Panc1 (cell line): Measurements from ENCODE around the gene TRIM39. TPM values are rescaled to one million over a fixed set of nuclear protein-coding genes. Genes with fewer than 3 reads are reported as not detected.

Experiments
- ATAC-seq: fragments of 200-7000 bp; cut with Tn5 transposase; 2 replicates; pipeline ENCODE4 v1.9.1; 2020; ENCODE audit warnings: mild to moderate bottlenecking, moderate library complexity
- BruUV-seq: library from RNA; stranded (reverse); fragments of 400-500 nt; replicated peaks from 2 replicates; lab custom pipeline; 2021; lab: Mats Ljungman, UMichigan
- CTCF ChIA-PET: fragments of 300-600 bp; sonication (Branson Sonifier 250); formaldehyde crosslinking; loops from one replicate; lab custom pipeline; 2022; ENCODE audit warnings: antibody characterized with exemption; lab: Charles Lee
- POLR2A ChIA-PET: fragments of 300-600 bp; sonication (Branson Sonifier 250); formaldehyde crosslinking; loops from one replicate; lab custom pipeline; 2022; ENCODE audit warnings: antibody characterized with exemption; lab: Charles Lee
- DNase-seq: peaks from one replicate; pipeline ENCODE4 v3.0.0-alpha.2; 2010; ENCODE audit warnings: low read depth, low spot score
- H3K27ac ChIP-seq: 2 replicates; pipeline ENCODE4 v1.5.1; 2011; ENCODE audit warnings: mild to moderate bottlenecking, low read length, inconsistent platforms
- H3K27me3 ChIP-seq: fragments of 200-500 bp; sonication (Bioruptor generic); 2 replicates; pipeline ENCODE4 v1.6.0; 2014; ENCODE audit warnings: low read length, inconsistent platforms; ENCODE audit not compliant: control insufficient read depth, insufficient read depth
- H3K36me3 ChIP-seq: fragments of 200-500 bp; sonication (Bioruptor generic); 2 replicates; pipeline ENCODE4 v1.5.1; 2014; ENCODE audit warnings: inconsistent platforms, mild to moderate bottlenecking, low read length, moderate library complexity; ENCODE audit not compliant: control insufficient read depth, insufficient read depth
- H3K4me1 ChIP-seq: 2 replicates; pipeline ENCODE4 v1.5.1; 2011; ENCODE audit warnings: inconsistent platforms, mild to moderate bottlenecking, low read length, moderate library complexity; ENCODE audit not compliant: control insufficient read depth, insufficient read depth
- H3K4me3 ChIP-seq, 2 experiments: 2 replicates each; pipeline ENCODE4 v1.5.1; 2011 to 2012; ENCODE audit warnings: low read depth in 2 of 2, low read length in 2 of 2, mild to moderate bottlenecking in 2 of 2, inconsistent platforms in 1 of 2, moderate library complexity in 1 of 2
- H3K9me3 ChIP-seq: fragments of 200-500 bp; sonication (Bioruptor generic); 2 replicates; pipeline ENCODE4 v1.5.1; 2014; ENCODE audit warnings: low read depth, mild to moderate bottlenecking, inconsistent platforms, low read length, moderate library complexity; ENCODE audit not compliant: control insufficient read depth, insufficient read depth
- POLR2AphosphoS5 ChIP-seq: IDR thresholded peaks from 2 replicates; pipeline ENCODE4 v1.6.1; 2012; ENCODE audit warnings: mild to moderate bottlenecking, low read depth, low read length, moderate library complexity
- SIN3A ChIP-seq: IDR thresholded peaks from 2 replicates; pipeline ENCODE4 v1.6.1; 2012; ENCODE audit warnings: low read depth, mild to moderate bottlenecking, low read length, moderate library complexity, borderline replicate concordance; ENCODE audit not compliant: insufficient read depth
- TCF7L2 ChIP-seq: IDR thresholded peaks from 2 replicates; pipeline ENCODE4 v1.6.1; 2011; ENCODE audit warnings: mild to moderate bottlenecking, low read depth, low read length, inconsistent platforms
- in situ Hi-C: cut with HindIII; loops from 2 replicates; pipeline ENCODE4 v1.10.0; 2016; ENCODE audit warnings: low sequenced_read_pairs, low pct_unique_long_range_greater_than_20kb
- intact Hi-C: fragments of 100-400 bp; cut with micrococcal nuclease; formaldehyde crosslinking; loops from one replicate; pipeline ENCODE4 v1.10.0; 2022; ENCODE audit not compliant: unreplicated experiment
- total RNA-seq: library from RNA; stranded (reverse); gene quantifications from one replicate; pipeline ENCODE4 v1.2.1, GENCODE V29; 2021; ENCODE audit not compliant: unreplicated experiment
- TF ChIP-seq, protein P1 (sequence below), 2 experiments: IDR thresholded peaks; 2 replicates each; pipeline ENCODE4 v1.6.1; 2011 to 2012; ENCODE audit warnings: low read depth in 2 of 2, control low read depth in 1 of 2, low read length in 1 of 2, mild to moderate bottlenecking in 1 of 2, moderate library complexity in 1 of 2; ENCODE audit not compliant: insufficient read depth in 1 of 2
- TF ChIP-seq, protein P2 (sequence below): fragments of 450-650 bp; IDR thresholded peaks from 2 replicates; pipeline ENCODE4 v1.5.1; 2017; ENCODE audit warnings: mild to moderate bottlenecking

TRIM39 gene
- total RNA-seq, 1 experiment from 2014 or later = 13.4 TPM

DNA sequence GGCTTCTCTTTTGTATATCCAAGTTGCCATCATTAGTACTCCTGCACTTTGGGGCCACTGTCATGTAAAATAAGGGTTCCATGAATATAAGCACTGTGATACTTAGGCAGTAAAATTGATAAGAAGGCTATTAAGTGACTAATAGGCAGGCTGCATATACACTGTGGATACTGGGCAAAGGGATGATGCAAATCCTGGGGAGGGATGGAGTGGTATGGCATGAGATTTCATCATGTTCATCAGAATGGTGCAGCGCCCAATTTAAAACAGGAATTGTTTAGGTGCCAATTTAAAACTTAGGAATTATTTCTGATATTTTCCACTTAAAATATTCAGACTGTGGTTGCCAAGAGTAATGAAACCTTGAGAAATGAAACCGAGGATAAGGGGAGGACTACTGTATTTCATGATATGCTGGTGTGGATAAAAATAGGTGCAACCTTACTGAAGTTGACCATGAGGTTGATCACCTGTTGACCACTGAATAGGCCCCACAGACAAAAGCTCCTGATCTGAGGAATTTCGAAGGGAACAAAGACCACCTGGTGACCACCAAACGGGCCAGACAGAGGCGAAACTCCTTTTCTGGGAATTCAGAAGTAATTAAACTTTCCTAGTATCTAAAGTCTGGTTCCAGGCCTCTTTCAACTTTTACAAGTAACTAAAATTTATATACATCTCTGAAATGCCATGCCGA, 4.9 kb upstream of the TRIM39 start:
- ATAC-seq (no peak), DNase-seq (no peak)
- intact Hi-C loops = no loop called here
- in situ Hi-C loops = no loop called here
- TF ChIP-seq TCF7L2 (no peak), POLR2AphosphoS5 (no peak), SIN3A (no peak)
- TF ChIP-seq, protein P1, sequence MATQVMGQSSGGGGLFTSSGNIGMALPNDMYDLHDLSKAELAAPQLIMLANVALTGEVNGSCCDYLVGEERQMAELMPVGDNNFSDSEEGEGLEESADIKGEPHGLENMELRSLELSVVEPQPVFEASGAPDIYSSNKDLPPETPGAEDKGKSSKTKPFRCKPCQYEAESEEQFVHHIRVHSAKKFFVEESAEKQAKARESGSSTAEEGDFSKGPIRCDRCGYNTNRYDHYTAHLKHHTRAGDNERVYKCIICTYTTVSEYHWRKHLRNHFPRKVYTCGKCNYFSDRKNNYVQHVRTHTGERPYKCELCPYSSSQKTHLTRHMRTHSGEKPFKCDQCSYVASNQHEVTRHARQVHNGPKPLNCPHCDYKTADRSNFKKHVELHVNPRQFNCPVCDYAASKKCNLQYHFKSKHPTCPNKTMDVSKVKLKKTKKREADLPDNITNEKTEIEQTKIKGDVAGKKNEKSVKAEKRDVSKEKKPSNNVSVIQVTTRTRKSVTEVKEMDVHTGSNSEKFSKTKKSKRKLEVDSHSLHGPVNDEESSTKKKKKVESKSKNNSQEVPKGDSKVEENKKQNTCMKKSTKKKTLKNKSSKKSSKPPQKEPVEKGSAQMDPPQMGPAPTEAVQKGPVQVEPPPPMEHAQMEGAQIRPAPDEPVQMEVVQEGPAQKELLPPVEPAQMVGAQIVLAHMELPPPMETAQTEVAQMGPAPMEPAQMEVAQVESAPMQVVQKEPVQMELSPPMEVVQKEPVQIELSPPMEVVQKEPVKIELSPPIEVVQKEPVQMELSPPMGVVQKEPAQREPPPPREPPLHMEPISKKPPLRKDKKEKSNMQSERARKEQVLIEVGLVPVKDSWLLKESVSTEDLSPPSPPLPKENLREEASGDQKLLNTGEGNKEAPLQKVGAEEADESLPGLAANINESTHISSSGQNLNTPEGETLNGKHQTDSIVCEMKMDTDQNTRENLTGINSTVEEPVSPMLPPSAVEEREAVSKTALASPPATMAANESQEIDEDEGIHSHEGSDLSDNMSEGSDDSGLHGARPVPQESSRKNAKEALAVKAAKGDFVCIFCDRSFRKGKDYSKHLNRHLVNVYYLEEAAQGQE (IDR thresholded peaks at IDR 0.05; ENCODE audit: insufficient read depth in 1 of 2, low read depth in 2 of 2, low read length in 1 of 2) = no peak
- TF ChIP-seq, protein P2, sequence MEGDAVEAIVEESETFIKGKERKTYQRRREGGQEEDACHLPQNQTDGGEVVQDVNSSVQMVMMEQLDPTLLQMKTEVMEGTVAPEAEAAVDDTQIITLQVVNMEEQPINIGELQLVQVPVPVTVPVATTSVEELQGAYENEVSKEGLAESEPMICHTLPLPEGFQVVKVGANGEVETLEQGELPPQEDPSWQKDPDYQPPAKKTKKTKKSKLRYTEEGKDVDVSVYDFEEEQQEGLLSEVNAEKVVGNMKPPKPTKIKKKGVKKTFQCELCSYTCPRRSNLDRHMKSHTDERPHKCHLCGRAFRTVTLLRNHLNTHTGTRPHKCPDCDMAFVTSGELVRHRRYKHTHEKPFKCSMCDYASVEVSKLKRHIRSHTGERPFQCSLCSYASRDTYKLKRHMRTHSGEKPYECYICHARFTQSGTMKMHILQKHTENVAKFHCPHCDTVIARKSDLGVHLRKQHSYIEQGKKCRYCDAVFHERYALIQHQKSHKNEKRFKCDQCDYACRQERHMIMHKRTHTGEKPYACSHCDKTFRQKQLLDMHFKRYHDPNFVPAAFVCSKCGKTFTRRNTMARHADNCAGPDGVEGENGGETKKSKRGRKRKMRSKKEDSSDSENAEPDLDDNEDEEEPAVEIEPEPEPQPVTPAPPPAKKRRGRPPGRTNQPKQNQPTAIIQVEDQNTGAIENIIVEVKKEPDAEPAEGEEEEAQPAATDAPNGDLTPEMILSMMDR = no peak
- POLR2A ChIA-PET = no interaction called here
- Histone ChIP-seq H3K27ac (peak overlapping the region; percentile 19; the same call in 1 of the 2 replicates), H3K36me3 (peaks cover 2% of the 10 kb centered on the region; the same call in 1 of the 2 replicates), H3K9me3 (no peaks in the 10 kb centered on the region), H3K27me3 (no peaks in the 10 kb centered on the region), H3K4me3 (no peak overlapping the region), H3K4me1 (peaks cover 18% of the 10 kb centered on the region)
- CTCF ChIA-PET = no interaction called here
- BruUV-seq = no TSS peak

DNA sequence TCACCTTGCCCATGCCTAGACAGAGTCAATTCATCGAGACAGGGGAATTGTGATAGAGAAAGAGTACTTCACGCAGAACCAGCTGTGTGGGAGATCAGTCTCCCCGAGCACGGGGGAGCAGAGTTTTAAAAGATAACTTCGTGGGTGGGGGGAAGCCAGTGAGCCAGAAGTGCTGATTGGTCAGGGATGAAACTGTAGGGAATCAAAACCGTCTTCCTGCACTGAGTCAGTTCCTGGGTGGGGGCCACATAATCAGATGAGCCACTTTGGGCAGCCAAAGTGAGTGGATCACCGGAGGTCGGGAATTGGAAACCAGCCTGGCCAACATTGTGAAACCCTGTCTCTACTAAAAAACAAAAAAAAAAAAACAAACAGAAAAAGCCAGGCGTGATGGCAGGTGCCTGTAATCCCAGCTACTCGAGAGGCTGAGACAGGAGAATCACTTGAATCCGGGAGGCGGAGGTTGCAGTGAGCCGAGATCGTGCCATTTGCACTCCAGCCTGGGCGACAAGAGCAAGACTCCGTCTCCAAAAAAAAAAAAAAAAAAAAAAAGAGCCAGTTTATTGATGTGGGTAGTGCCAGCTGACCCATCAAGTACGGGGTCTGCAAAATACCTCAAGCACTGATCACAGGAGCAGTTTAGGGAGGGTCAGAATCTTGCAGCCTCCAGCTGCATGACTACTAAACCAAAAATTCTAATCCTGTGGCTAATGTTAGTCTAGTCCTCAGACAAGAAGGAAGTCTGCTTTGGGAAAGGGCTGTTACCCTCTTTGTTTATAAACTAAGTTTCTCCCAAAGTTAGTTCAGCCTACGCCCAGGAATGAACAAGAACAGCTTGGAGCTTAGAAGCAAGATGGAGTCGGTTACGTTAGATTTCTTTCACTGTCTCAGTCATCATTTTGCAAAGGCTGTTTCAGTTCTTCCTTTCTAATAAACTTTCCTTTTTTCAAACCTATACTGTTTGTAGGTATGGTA, 3.9 kb upstream of the TRIM39 start:
- BruUV-seq = no TSS peak
- Histone ChIP-seq H3K27ac (no peak overlapping the region; the same call in 1 of the 2 replicates), H3K27me3 (no peaks in the 10 kb centered on the region), H3K4me1 (peaks cover 21% of the 10 kb centered on the region), H3K36me3 (peaks cover 2% of the 10 kb centered on the region; the same call in 1 of the 2 replicates), H3K9me3 (no peaks in the 10 kb centered on the region), H3K4me3 (no peak overlapping the region)
- intact Hi-C loops (no loop called here), in situ Hi-C loops (no loop called here)
- DNase-seq (no peak), ATAC-seq (no peak)
- TF ChIP-seq, protein P2 = no peak
- TF ChIP-seq POLR2AphosphoS5 = no peak
- TF ChIP-seq, protein P1 (IDR thresholded peaks at IDR 0.05; ENCODE audit: insufficient read depth in 1 of 2, low read depth in 2 of 2, low read length in 1 of 2) = no peak
- TF ChIP-seq SIN3A = no peak
- TF ChIP-seq TCF7L2 = no peak
- CTCF ChIA-PET = interaction anchor here (0.7 kb wide), 1 partner anchor 154 kb away, joined by 3 read pairs; no protein-coding TSS in a partner anchor
- POLR2A ChIA-PET = interaction anchor here (0.7 kb wide), 1 partner anchor 222 kb away, joined by 9 read pairs; no protein-coding TSS in a partner anchor
